HepG2 (cell line): ENCODE measurements around the gene C2orf42. TPM values are rescaled to one million over a fixed set of nuclear protein-coding genes. Genes with fewer than 3 reads are reported as not detected.

Source experiments
- ARNT2 ChIP-seq: sonication (generic); formaldehyde crosslinking; IDR thresholded peaks from 2 replicates; pipeline ENCODE4 v1.8.0; 2022; ENCODE audit warnings: mild to moderate bottlenecking, low read depth, missing genetic modification reagents, moderate library complexity
- BCL6 ChIP-seq: IDR thresholded peaks from 2 replicates; pipeline ENCODE4 v1.6.1; 2016; ENCODE audit warnings: missing genetic modification reagents, missing compliant biosample characterization
- FOXK2 ChIP-seq: fragments of 450-650 bp; IDR thresholded peaks from 2 replicates; pipeline ENCODE4 v1.6.1; 2016
- FOXP4 ChIP-seq: sonication (generic); formaldehyde crosslinking; IDR thresholded peaks from 2 replicates; pipeline ENCODE4 v1.4.0; 2020; ENCODE audit warnings: missing genetic modification reagents
- KMT2B ChIP-seq: IDR thresholded peaks from 2 replicates; pipeline ENCODE4 v1.6.1; 2016; ENCODE audit warnings: missing genetic modification reagents, missing compliant biosample characterization
- LCORL ChIP-seq, 2 experiments: fragments of 450-650 bp in 1 of 2; sonication (generic) in 1 of 2; formaldehyde crosslinking in 1 of 2; IDR thresholded peaks; 2 replicates each; pipeline versions ENCODE4 v1.5.0 to v1.6.1; 2017 to 2020; ENCODE audit warnings: antibody characterized with exemption in 1 of 2, missing genetic modification reagents in 1 of 2
- MBNL3 ChIP-seq: fragments of 250-450 bp; sonication (Bioruptor Pico); conservative IDR thresholded peaks from 2 replicates; pipeline ENCODE4 v1.8.0; 2022; ENCODE audit warnings: mild to moderate bottlenecking, inconsistent platforms
- MYC ChIP-seq: sonication (generic); formaldehyde crosslinking; IDR thresholded peaks from 2 replicates; pipeline ENCODE4 v1.9.0; 2021; ENCODE audit warnings: missing genetic modification reagents, borderline replicate concordance
- NCOA2 ChIP-seq: sonication (generic); formaldehyde crosslinking; IDR thresholded peaks from 2 replicates; pipeline ENCODE4 v1.8.0; 2022; ENCODE audit warnings: inconsistent platforms
- PAWR ChIP-seq: sonication (generic); formaldehyde crosslinking; IDR thresholded peaks from 2 replicates; pipeline ENCODE4 v1.4.0; 2020; ENCODE audit warnings: missing genetic modification reagents, mild to moderate bottlenecking, borderline replicate concordance
- POLR2AphosphoS2 ChIP-seq: IDR thresholded peaks from 2 replicates; pipeline ENCODE4 v1.6.1; 2011; ENCODE audit warnings: low read depth, low read length, improper control_type of control experiment
- RELA ChIP-seq: sonication (generic); formaldehyde crosslinking; IDR thresholded peaks from 2 replicates; pipeline ENCODE4 v1.4.0; 2020; ENCODE audit warnings: missing genetic modification reagents
- TAF1 ChIP-seq: sonication (generic); formaldehyde crosslinking; IDR thresholded peaks from 2 replicates; pipeline ENCODE4 v1.4.0; 2020; ENCODE audit warnings: missing genetic modification reagents
- TARDBP ChIP-seq: sonication (generic); formaldehyde crosslinking; IDR thresholded peaks from 2 replicates; pipeline ENCODE4 v1.8.0; 2022; ENCODE audit warnings: mild to moderate bottlenecking, missing genetic modification reagents
- THYN1 ChIP-seq: sonication (generic); formaldehyde crosslinking; IDR thresholded peaks from 2 replicates; pipeline ENCODE4 v1.8.1; 2023; ENCODE audit warnings: low read depth, mild to moderate bottlenecking, moderate library complexity, missing genetic modification reagents, borderline replicate concordance
- ZBTB10 ChIP-seq: sonication (generic); formaldehyde crosslinking; IDR thresholded peaks from 2 replicates; pipeline ENCODE4 v1.4.0; 2020; ENCODE audit warnings: missing genetic modification reagents, borderline replicate concordance
- ZBTB33 ChIP-seq: sonication (generic); formaldehyde crosslinking; IDR thresholded peaks from 2 replicates; pipeline ENCODE4 v1.4.0; 2020; ENCODE audit warnings: missing genetic modification reagents
- ZFP36L1 ChIP-seq: sonication (generic); formaldehyde crosslinking; IDR thresholded peaks from 2 replicates; pipeline ENCODE4 v1.8.0; 2022; ENCODE audit warnings: mild to moderate bottlenecking, missing genetic modification reagents, moderate library complexity
- ZIK1 ChIP-seq: sonication (generic); formaldehyde crosslinking; IDR thresholded peaks from 2 replicates; pipeline ENCODE4 v1.5.0; 2020; ENCODE audit warnings: mild to moderate bottlenecking, low read depth, missing genetic modification reagents, borderline replicate concordance
- ZNF567 ChIP-seq: sonication (generic); formaldehyde crosslinking; IDR thresholded peaks from 2 replicates; pipeline ENCODE4 v1.8.1; 2023; ENCODE audit warnings: mild to moderate bottlenecking, missing genetic modification reagents, borderline replicate concordance
- ZNF576 ChIP-seq: sonication (generic); formaldehyde crosslinking; IDR thresholded peaks from 2 replicates; pipeline ENCODE4 v1.4.0; 2020; ENCODE audit warnings: mild to moderate bottlenecking, missing genetic modification reagents
- ZNF776 ChIP-seq: sonication (generic); formaldehyde crosslinking; IDR thresholded peaks from 2 replicates; pipeline ENCODE4 v1.4.0; 2020; ENCODE audit warnings: mild to moderate bottlenecking, missing genetic modification reagents
- ZNF777 ChIP-seq: sonication (generic); formaldehyde crosslinking; IDR thresholded peaks from 2 replicates; pipeline ENCODE4 v1.4.0; 2020; ENCODE audit warnings: missing genetic modification reagents
- ZNF816 ChIP-seq: sonication (generic); formaldehyde crosslinking; IDR thresholded peaks from 2 replicates; pipeline ENCODE4 v1.8.0; 2022; ENCODE audit warnings: missing genetic modification reagents, mild to moderate bottlenecking, borderline replicate concordance
- ZNF891 ChIP-seq: sonication (generic); formaldehyde crosslinking; IDR thresholded peaks from 2 replicates; pipeline ENCODE4 v1.5.0; 2020; ENCODE audit warnings: mild to moderate bottlenecking, missing genetic modification reagents
- polyA plus RNA-seq, 8 experiments: library from polyadenylated mRNA; depleted of rRNA in 3 of 8; stranded (reverse) in 7 of 8; unstranded in 1 of 8; fragments of >200 nt; fragmentation: Illumina TruSeq in 4 of 8; extraction: Trizol in 4 of 8; gene quantifications; 2 replicates each; pipeline versions ENCODE4 v1.2.1 to v1.2.3, GENCODE V29; 2011 to 2016; ENCODE audit warnings: low read depth in 4 of 8, missing spikeins in 1 of 8, mixed read lengths in 1 of 8; ENCODE audit not compliant: insufficient read depth in 1 of 8
- total RNA-seq, 5 experiments: library from RNA; depleted of rRNA; stranded (reverse); fragments of >200 nt; fragmentation: Illumina TruSeq; extraction: Trizol; gene quantifications; 2 replicates each; pipeline ENCODE4 v1.2.3, GENCODE V29; 2016; ENCODE audit warnings: low read depth in 1 of 5

The C2orf42 gene
- total and polyA plus RNA-seq, 2 of the 13 experiments (the other 11 are each of a cell fraction or from before 2014, with no cell fraction given): 9.3 to 9.9 TPM

- TF ChIP-seq ZFP36L1 (CRISPR knock-in tag): 0 out of 2 replicates have a peak, but pooled peaks have one; percentile 59
- TF ChIP-seq ZNF777 (CRISPR knock-in tag): no peak
- TF ChIP-seq MYC (CRISPR knock-in tag): no peak
- TF ChIP-seq BCL6 (CRISPR knock-in tag): no peak
- no peak for TF ChIP-seq ARNT2
- TF ChIP-seq TARDBP (CRISPR knock-in tag): no peak
- TF ChIP-seq KMT2B (CRISPR knock-in tag): 0 out of 2 replicates have a peak, but pooled peaks have one; percentile 0
- no peak for TF ChIP-seq ZBTB10 (CRISPR knock-in tag)
- no peak for TF ChIP-seq ZIK1
- no peak for TF ChIP-seq FOXK2
- TF ChIP-seq ZNF576: no peak
- no peak for TF ChIP-seq PAWR (CRISPR knock-in tag)
- no peak for TF ChIP-seq ZNF891 (CRISPR knock-in tag)
- TF ChIP-seq ZBTB33 (CRISPR knock-in tag): no peak
- TF ChIP-seq LCORL (IDR thresholded peaks at IDR 0.05): no peak
- 0 out of 2 replicates have a peak, but pooled peaks have one; percentile 18 for TF ChIP-seq LCORL (CRISPR knock-in tag; IDR thresholded peaks at IDR 0.05)
- TF ChIP-seq MBNL3 (CRISPR knock-in tag): no peak
- TF ChIP-seq RELA (CRISPR knock-in tag): no peak
- TF ChIP-seq THYN1 (CRISPR knock-in tag): no peak
- TF ChIP-seq NCOA2 (CRISPR knock-in tag): no peak; the same call in 1 of the 2 replicates
- TF ChIP-seq TAF1 (CRISPR knock-in tag): no peak
- no peak for TF ChIP-seq ZNF816 (CRISPR knock-in tag)
- no peak for TF ChIP-seq POLR2AphosphoS2
- TF ChIP-seq ZNF776 (CRISPR knock-in tag): no peak
- no peak for TF ChIP-seq FOXP4 (CRISPR knock-in tag)
- no peak for TF ChIP-seq ZNF567 (CRISPR knock-in tag)
These were observed 49.5 kb downstream of the C2orf42 start (continued) for GRCh38 chr2:70141212-70141901.
